NCI-H2171 treated with DMSO at 0.1 percent for 48 hours (cell line): ENCODE measurements around the gene HOXA4.

ENCODE experiments used
- DNase-seq: peaks from one replicate; lab custom pipeline; 2025; lab: John Stamatoyannopoulos, UW

Gene HOXA4

GRCh38 chr7:27158436-27159265 is 28.1 kb upstream of the HOXA4 start:
- no peak for DNase-seq

GRCh38 chr7:27157702-27158431 is 27.3 kb upstream of the HOXA4 start:
- DNase-seq, result no peak

GRCh38 chr7:27156916-27157701 is 26.6 kb upstream of the HOXA4 start:
- DNase-seq, result no peak

GRCh38 chr7:27156508-27156898 is 25.9 kb upstream of the HOXA4 start, which contains the start of gene HOXA7:
Gene HOXA7 (minus strand): TSS chr7:27156675. CDS start chr7:27156545, 130 bp downstream.
- DNase-seq, result peak; percentile 88

GRCh38 chr7:27155816-27156507 is 25.4 kb upstream of the HOXA4 start:
- DNase-seq, result peak; percentile 66

GRCh38 chr7:27154901-27155815 is 24.6 kb upstream of the HOXA4 start:
- DNase-seq, result no peak

GRCh38 chr7:27154369-27154768 is 23.8 kb upstream of the HOXA4 start:
- no peak for DNase-seq

GRCh38 chr7:27153526-27153925 is 23.0 kb upstream of the HOXA4 start:
- DNase-seq, result no peak

GRCh38 chr7:27152816-27153442 is 22.4 kb upstream of the HOXA4 start:
- no peak for DNase-seq

GRCh38 chr7:27151931-27152815 is 21.6 kb upstream of the HOXA4 start, which contains the start of gene HOXA3:
Gene HOXA3 (minus strand): TSS chr7:27152583. CDS start chr7:27110640, 41,943 bp downstream.
- no peak for DNase-seq

- peak; percentile 44 for DNase-seq
Measured at GRCh38 chr7:27151341-27151930, 20.9 kb upstream of the HOXA4 start.

GRCh38 chr7:27150568-27151340 is 20.2 kb upstream of the HOXA4 start:
- peak; percentile 60 for DNase-seq

- peak; percentile 52 for DNase-seq
Measured at GRCh38 chr7:27149842-27150567, 19.4 kb upstream of the HOXA4 start.

- no peak for DNase-seq
Measured at GRCh38 chr7:27148756-27149641, 18.4 kb upstream of the HOXA4 start.

- no peak for DNase-seq
Measured at GRCh38 chr7:27148031-27148755, 17.6 kb upstream of the HOXA4 start.
